Stimulated activated memory B cell treated with anti-CD40 and anti-IgM and Interleukin-4, amounts not matched to agents 10 μg/mL and 1 μg/mL and 100 μg/mL, for 72 hours (primary cell): ENCODE results near the gene SCYGR3.
"Not testable (repeated sequence)": the region's sequence is repeated elsewhere in the genome, so short reads cannot be mapped to it uniquely, and the experiment has no call there.

Experiments
- ATAC-seq: fragments of 150-1000 bp; cut with Tn5 transposase; 2 replicates; pipeline ENCODE4 v1.10.0; 2021
- H3K27ac Mint-ChIP-seq: one replicate; pipeline ENCODE4 v1.8.0; 2022; ENCODE audit warnings: mild to moderate bottlenecking, mixed read lengths
- H3K27me3 Mint-ChIP-seq: one replicate; pipeline ENCODE4 v1.8.0; 2022; ENCODE audit warnings: mixed read lengths
- H3K36me3 Mint-ChIP-seq: one replicate; pipeline ENCODE4 v1.8.0; 2022; ENCODE audit warnings: mixed read lengths
- H3K4me1 Mint-ChIP-seq: one replicate; pipeline ENCODE4 v1.8.0; 2022; ENCODE audit warnings: mixed read lengths
- H3K4me3 Mint-ChIP-seq: one replicate; pipeline ENCODE4 v1.8.0; 2022; ENCODE audit warnings: mild to moderate bottlenecking, moderate library complexity, mixed read lengths
- H3K9me3 Mint-ChIP-seq: one replicate; pipeline ENCODE4 v1.8.0; 2022; ENCODE audit warnings: mixed read lengths

Gene SCYGR3

GRCh38 chr2:227623226-227623625 is 8.6 kb upstream of the SCYGR3 start:
- H3K9me3 Mint-ChIP-seq = peaks cover 3% of the 10 kb centered on the region
- H3K36me3 Mint-ChIP-seq = no peaks in the 10 kb centered on the region
- no peak for ATAC-seq
- no peak overlapping the region for H3K4me3 Mint-ChIP-seq
- no peaks in the 10 kb centered on the region for H3K4me1 Mint-ChIP-seq
- H3K27ac Mint-ChIP-seq = no peak overlapping the region
- peaks cover 37% of the 10 kb centered on the region for H3K27me3 Mint-ChIP-seq

- Mint-ChIP-seq H3K4me3 (no peak within 1 kb of the TSS), H3K27ac (no peak within 1 kb of the TSS), H3K36me3 (no peaks in the 10 kb centered on the region), H3K4me1 (no peaks in the 10 kb centered on the region), H3K27me3 (peaks cover 54% of the 10 kb centered on the region), H3K9me3 (no peaks in the 10 kb centered on the region)
- ATAC-seq = no peak
These were observed 2.9 kb upstream of the SCYGR3 start, which contains the start of gene SCYGR4 for GRCh38 chr2:227617316-227618230. Gene SCYGR4, plus strand, starts transcription at chr2:227617498. Its CDS starts 0 bp downstream, at chr2:227617498.

DNA sequence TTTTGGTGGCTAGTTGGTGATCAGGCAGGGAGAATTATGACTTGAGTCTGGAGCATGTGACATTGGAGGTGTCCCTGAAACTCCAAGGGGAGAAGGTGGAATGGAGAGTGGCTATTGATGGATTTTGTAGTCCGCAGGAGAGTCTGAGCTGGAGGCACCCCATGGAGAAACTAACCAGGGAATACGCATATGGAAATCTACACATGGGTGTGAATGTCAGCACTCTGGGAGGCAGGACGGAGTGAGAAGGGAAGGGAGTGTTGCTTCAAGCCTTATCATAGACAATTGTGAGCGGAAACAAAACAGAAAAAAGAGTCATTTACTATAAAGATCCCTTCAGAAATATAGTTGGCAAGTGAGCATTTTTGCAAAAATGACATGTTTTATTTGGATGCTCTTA is 2.0 kb upstream of the SCYGR3 start:
- no peaks in the 10 kb centered on the region for H3K4me1 Mint-ChIP-seq
- no peak overlapping the region for H3K27ac Mint-ChIP-seq
- no peak overlapping the region for H3K4me3 Mint-ChIP-seq
- ATAC-seq = no peak
- peaks cover 63% of the 10 kb centered on the region for H3K27me3 Mint-ChIP-seq
- H3K9me3 Mint-ChIP-seq = no peaks in the 10 kb centered on the region
- H3K36me3 Mint-ChIP-seq = no peaks in the 10 kb centered on the region

DNA sequence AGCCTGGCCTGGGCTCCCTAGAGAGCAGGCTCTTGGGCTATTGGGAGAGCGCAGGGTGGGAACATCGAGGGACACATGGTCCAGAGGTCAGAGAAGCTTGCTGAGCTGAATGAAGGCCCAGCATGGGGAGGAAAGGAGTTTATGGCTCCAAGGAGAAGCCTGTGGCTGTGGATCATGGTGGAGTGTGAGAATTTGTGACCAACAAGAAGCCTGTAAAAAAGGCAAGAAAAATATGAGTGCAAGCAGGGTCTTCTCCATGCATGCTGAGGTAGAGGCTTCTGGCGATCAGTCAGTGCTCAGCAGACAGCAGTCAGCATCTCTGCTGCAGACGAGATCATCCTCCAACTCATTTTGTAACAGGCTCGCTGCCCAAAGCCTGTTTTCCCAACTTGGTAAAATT is 1.3 kb upstream of the SCYGR3 start:
- H3K27me3 Mint-ChIP-seq = peaks cover 59% of the 10 kb centered on the region
- no peaks in the 10 kb centered on the region for H3K36me3 Mint-ChIP-seq
- ATAC-seq = no peak
- H3K4me1 Mint-ChIP-seq = no peaks in the 10 kb centered on the region
- no peak overlapping the region for H3K27ac Mint-ChIP-seq
- no peaks in the 10 kb centered on the region for H3K9me3 Mint-ChIP-seq
- no peak overlapping the region for H3K4me3 Mint-ChIP-seq

- H3K27me3 Mint-ChIP-seq = peaks cover 52% of the 10 kb centered on the region
- H3K4me3 Mint-ChIP-seq = no peak overlapping the region
- no peak overlapping the region for H3K27ac Mint-ChIP-seq
- no peaks in the 10 kb centered on the region for H3K9me3 Mint-ChIP-seq
- no peaks in the 10 kb centered on the region for H3K36me3 Mint-ChIP-seq
- peaks cover 2% of the 10 kb centered on the region for H3K4me1 Mint-ChIP-seq
- no peak for ATAC-seq
These were observed 541 bp upstream of the SCYGR3 start for GRCh38 chr2:227615181-227615580.

DNA sequence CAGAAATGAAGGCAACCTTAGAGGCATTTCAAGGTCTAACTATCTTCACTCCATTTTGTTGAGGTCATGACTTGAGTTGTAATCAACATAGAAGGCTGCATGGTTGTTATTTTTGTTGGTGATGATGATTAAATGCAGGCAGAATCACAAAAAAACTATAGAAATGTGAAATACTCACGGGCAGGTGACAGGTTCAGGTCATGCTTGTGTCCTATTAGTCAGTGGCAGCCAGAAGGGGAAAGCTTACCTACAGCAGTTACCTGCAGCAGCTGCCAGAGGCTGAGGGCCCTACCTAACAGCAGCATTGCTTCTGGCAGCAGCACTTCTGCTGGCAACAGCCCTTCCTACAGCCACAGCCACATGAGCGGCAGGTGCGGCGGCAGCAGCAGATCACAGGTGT is 394 bp downstream of the SCYGR3 start:
- Mint-ChIP-seq H3K27ac (no peak overlapping the region), H3K9me3 (no peaks in the 10 kb centered on the region), H3K4me3 (no peak overlapping the region), H3K36me3 (no peaks in the 10 kb centered on the region), H3K4me1 (peaks cover 6% of the 10 kb centered on the region), H3K27me3 (peaks cover 49% of the 10 kb centered on the region)
- ATAC-seq = no peak

DNA sequence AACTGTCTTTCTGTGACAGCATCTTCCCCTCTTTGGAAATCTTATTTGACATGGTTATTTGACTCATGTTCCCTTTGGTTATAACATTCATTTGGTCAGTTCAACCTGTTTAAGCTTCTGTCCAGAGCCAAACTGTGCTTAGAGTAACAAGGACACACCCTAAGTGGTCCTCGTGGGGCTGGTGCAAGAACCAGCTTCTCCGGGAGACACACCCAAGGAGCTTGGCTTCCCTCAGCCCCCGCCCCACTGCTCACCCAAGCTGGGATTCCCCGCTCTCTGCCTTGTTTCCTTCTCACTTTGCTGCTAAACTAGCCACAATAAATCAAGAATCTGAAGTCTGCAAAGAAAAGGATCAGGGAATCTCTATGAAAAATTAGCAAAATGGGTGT is 1.4 kb downstream of the SCYGR3 start:
- peaks cover 16% of the 10 kb centered on the region for H3K4me1 Mint-ChIP-seq
- H3K4me3 Mint-ChIP-seq = no peak overlapping the region
- no peak for ATAC-seq

DNA sequence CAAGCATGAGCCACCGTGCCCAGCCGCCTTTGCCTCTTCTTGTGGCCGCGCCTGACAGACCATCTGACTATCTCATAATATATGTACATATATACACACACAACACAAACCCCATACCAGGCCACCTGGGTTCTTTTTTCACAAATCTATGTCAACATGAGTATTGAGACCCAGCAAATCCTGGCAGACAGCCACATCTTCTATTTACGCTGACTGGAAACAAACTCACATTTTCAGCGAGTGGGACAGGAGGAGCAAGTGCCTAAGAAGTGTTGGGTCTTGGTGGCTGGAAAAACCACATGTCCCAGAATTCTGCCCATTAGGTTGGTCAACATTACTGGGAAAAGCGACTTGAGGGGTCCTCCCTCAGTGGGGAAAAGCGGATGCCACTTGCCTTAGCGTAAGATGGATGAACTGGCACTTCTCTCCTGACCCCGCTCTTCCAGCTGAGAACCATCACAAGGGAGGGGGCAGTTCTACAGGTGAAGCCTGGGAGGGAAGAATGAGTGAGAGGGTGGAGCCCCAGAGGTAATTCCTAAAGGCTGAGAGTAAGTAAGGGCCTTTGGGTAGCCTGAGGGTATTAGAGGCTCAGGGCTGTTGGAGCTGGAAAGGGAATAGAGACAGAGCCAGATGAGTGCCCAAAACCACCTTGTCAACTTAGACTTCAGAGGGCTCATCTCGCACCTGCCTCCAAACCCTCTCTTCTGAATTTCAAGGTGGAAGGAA is 1.9 kb downstream of the SCYGR3 start:
- no peak overlapping the region for H3K27ac Mint-ChIP-seq
- H3K4me3 Mint-ChIP-seq = no peak overlapping the region
- ATAC-seq = no peak
- H3K4me1 Mint-ChIP-seq = peaks cover 20% of the 10 kb centered on the region
- peaks cover 39% of the 10 kb centered on the region for H3K27me3 Mint-ChIP-seq
- no peaks in the 10 kb centered on the region for H3K9me3 Mint-ChIP-seq
- H3K36me3 Mint-ChIP-seq = no peaks in the 10 kb centered on the region

More for the DNA sequence above, 1.4 kb downstream of the SCYGR3 start:
- Mint-ChIP-seq H3K27ac (no peak overlapping the region), H3K9me3 (no peaks in the 10 kb centered on the region), H3K27me3 (peaks cover 42% of the 10 kb centered on the region), H3K36me3 (no peaks in the 10 kb centered on the region)

DNA sequence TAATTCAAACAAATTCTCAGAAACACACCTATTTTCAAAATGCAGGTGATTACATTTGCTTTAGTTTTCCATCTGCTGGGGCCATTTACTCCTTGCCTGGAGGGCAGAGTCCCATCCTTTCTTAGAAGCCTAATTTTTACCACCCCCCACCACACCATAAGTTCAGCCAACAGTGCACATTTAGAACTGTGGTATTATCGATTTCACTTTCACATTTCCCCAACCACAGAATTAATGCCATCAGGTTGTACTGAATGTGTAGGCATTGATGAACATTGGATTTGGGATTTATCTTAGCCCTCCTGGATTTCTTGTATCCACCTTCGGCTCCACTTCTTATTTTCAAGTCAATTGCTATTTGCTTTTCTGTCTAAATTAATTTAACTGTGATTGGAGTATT is 4.5 kb downstream of the SCYGR3 start:
- ATAC-seq = no peak
- H3K9me3 Mint-ChIP-seq = no peaks in the 10 kb centered on the region
- H3K36me3 Mint-ChIP-seq = no peaks in the 10 kb centered on the region
- no peak overlapping the region for H3K4me3 Mint-ChIP-seq
- peaks cover 27% of the 10 kb centered on the region for H3K27me3 Mint-ChIP-seq
- no peak overlapping the region for H3K27ac Mint-ChIP-seq
- H3K4me1 Mint-ChIP-seq = peaks cover 20% of the 10 kb centered on the region

DNA sequence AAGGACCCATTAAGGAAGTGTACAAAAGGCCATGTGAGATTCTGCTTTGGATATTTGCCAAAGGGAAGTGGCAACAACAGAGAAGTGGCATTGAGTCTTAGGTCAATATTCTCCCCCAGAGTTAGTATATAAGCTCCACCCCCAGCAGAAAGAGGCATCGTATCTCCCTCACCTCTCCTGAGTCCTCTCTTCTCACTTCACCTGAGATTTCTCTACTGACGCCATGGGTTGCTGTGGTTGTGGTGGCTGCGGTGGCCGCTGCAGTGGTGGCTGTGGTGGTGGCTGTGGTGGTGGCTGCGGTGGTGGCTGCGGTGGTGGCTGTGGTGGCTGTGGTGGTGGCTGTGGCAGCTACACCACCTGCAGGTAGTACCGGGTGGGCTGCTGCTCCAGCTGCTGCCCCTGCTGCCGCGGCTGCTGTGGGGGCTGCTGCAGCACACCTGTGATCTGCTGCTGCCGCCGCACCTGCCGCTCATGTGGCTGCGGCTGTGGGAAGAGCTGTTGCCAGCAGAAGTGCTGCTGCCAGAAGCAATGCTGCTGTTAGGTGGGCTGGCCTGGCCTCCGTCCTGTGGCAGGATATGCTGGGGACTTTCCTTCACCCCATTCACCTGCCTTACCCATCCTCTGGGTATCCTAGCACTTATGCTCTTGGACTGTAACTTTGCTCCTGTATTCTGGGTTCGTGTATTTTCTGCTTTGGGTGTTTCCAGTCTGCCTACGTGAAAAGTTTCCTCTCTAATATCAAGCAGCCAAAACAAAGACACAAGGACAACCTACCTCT is 5.9 kb downstream of the SCYGR3 start:
- ATAC-seq = peak; percentile 90
- peaks cover 39% of the 10 kb centered on the region for H3K27me3 Mint-ChIP-seq
- H3K9me3 Mint-ChIP-seq = no peaks in the 10 kb centered on the region
- H3K4me3 Mint-ChIP-seq = no peak overlapping the region
- H3K27ac Mint-ChIP-seq = no peak overlapping the region
- H3K36me3 Mint-ChIP-seq = no peaks in the 10 kb centered on the region
- H3K4me1 Mint-ChIP-seq = peaks cover 20% of the 10 kb centered on the region

GRCh38 chr2:227607941-227608340 is 6.7 kb downstream of the SCYGR3 start:
- Mint-ChIP-seq H3K27ac (no peak overlapping the region), H3K36me3 (no peaks in the 10 kb centered on the region), H3K27me3 (peaks cover 43% of the 10 kb centered on the region)

DNA sequence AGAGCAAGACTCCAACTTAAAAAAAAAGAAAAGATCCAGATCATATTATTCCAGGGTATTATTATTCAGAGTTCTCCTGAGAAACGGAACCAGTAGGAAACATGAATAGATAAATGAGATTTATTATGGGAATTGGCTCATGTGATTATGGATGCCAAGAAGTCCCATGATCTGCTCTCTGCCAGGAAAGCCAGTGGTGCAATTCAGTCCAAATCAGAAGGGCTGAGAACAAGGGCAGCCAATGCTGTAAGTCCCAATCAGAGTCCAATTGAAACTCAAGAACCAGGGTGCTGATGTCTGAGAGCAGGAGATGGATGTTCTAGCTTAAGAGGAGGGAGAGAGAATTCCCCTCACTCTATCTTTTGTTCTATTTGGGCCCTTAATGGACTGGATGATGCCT is 8.2 kb downstream of the SCYGR3 start:
- peaks cover 20% of the 10 kb centered on the region for H3K4me1 Mint-ChIP-seq
- no peak overlapping the region for H3K4me3 Mint-ChIP-seq
- ATAC-seq = no peak
- H3K9me3 Mint-ChIP-seq = no peaks in the 10 kb centered on the region
- H3K27me3 Mint-ChIP-seq = peaks cover 43% of the 10 kb centered on the region
- H3K27ac Mint-ChIP-seq = no peak overlapping the region
- H3K36me3 Mint-ChIP-seq = no peaks in the 10 kb centered on the region

More at GRCh38 chr2:227607941-227608340, 6.7 kb downstream of the SCYGR3 start:
- H3K9me3 Mint-ChIP-seq = no peaks in the 10 kb centered on the region
- H3K4me1 Mint-ChIP-seq = peaks cover 20% of the 10 kb centered on the region
- no peak for ATAC-seq
- H3K4me3 Mint-ChIP-seq = no peak overlapping the region

GRCh38 chr2:227602358-227602757 is 12.3 kb downstream of the SCYGR3 start:
- no peaks in the 10 kb centered on the region for H3K4me1 Mint-ChIP-seq
- no peak overlapping the region for H3K27ac Mint-ChIP-seq
- ATAC-seq = no peak
- no peaks in the 10 kb centered on the region for H3K36me3 Mint-ChIP-seq
- H3K27me3 Mint-ChIP-seq = peaks cover 59% of the 10 kb centered on the region
- H3K4me3 Mint-ChIP-seq = no peak overlapping the region
- H3K9me3 Mint-ChIP-seq = no peaks in the 10 kb centered on the region

- not testable (repeated sequence) for H3K4me1 Mint-ChIP-seq, H3K36me3 Mint-ChIP-seq, H3K4me3 Mint-ChIP-seq, H3K9me3 Mint-ChIP-seq, ATAC-seq, H3K27ac Mint-ChIP-seq
- peaks cover 68% of the 10 kb centered on the region for H3K27me3 Mint-ChIP-seq
These were observed 15.7 kb downstream of the SCYGR3 start, which contains the start of gene SCYGR2 for GRCh38 chr2:227598835-227599503. Gene SCYGR2, plus strand, starts transcription at chr2:227598893. Its CDS starts 0 bp downstream, at chr2:227598893.
